HG03432 (cell line): ENCODE results near the gene CCNDBP1.
"Not testable (repeated sequence)": the region's sequence is repeated elsewhere in the genome, so short reads cannot be mapped to it uniquely, and the experiment has no call there.

Experiments used
- ATAC-seq: cut with Tn5 transposase; IDR thresholded peaks from one replicate; pipeline ENCODE4 v1.9.1; 2021; ENCODE audit warnings: mild to moderate bottlenecking, moderate library complexity; ENCODE audit not compliant: unreplicated experiment

CCNDBP1 gene

DNA sequence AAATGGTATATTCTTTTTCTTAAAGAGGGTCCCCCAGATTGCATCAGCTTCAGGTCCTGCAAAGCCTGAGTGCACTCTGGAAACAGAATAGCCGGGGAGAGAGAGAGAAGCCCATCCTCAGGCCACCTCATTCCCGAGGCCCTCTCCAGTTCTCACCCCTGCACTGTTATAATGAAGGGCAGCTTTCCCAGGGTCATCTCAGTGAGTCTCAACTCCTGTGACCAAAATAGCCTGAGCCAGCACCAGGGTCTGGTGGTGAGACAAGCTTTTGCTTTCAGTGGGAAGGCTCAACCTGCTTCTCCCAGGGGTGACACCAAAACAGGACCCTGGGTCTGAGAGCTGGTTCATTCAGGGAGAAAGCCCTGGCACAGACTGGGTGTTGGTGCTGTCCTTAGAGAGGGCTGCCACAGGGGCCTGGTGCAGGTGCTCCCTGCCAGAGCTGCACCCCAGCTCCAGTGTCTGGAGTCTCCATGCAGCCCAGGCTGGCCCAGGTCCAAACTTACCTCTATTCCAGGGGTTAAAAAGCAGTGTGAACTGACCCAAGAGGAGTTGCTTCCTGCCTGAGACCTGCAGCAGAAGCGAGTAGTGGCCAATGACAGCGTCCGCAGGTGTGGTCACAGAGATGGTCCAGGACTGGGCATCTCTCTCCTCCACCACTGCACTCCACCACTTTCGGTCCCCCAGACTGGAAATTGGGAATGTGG is 29.5 kb downstream of the CCNDBP1 start:
- no peak for ATAC-seq

DNA sequence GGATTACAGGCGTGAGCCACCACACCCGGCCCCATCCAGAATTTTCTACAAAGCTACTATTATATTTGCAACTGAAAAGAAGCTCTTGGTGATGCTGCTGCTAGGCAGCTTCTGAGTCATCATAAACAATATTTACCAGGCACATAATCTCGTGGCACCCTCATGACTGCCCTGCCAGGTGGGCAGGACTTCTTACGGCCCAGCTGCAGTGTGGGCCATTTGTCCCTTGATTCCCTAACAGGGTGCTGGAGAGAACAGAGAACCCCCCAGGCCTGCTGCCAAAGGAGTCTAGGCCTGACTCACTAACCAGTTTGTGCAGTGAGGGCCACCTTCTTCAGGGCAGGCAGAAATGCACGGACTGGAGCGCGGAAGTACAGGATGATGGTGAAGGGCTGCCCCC is 30.8 kb downstream of the CCNDBP1 start:
- no peak for ATAC-seq

DNA sequence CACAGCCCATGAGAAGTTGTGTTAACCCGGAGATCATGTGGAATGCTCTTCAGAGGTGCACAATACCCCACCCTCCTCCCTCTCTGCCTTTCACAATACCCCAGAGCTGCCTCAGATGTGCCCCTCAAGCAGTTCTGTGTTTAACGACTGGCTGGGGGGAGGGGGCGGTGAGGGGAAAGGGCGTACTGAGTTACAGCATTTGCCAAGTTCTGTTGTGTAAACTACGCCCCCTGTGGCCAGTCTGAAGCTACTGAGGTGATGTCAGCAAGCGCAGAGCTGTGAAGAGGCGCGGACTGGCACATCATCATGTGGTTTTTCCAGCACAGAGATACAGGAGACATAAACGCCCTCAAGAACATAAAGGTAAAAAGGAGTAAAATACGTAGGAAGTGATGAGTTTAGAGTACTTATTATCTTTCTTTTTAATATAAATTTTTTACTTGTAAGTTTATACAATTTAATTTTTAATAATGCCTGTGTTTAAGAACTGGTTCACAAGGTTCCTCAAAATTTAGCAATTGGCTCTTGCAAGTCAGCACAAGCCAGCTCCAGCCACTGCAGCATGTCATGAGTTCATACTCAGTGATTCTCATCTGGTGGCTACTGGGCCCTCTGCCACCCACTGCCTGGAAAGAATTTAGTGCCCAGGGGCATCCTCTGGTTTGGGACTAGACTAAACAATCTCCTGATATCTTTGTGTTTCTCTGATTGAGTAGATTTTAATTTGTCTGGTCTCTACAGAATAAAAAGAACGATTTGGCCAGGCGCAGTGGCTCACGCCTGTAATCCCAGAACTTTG is 33.9 kb downstream of the CCNDBP1 start:
- ATAC-seq = no peak

DNA sequence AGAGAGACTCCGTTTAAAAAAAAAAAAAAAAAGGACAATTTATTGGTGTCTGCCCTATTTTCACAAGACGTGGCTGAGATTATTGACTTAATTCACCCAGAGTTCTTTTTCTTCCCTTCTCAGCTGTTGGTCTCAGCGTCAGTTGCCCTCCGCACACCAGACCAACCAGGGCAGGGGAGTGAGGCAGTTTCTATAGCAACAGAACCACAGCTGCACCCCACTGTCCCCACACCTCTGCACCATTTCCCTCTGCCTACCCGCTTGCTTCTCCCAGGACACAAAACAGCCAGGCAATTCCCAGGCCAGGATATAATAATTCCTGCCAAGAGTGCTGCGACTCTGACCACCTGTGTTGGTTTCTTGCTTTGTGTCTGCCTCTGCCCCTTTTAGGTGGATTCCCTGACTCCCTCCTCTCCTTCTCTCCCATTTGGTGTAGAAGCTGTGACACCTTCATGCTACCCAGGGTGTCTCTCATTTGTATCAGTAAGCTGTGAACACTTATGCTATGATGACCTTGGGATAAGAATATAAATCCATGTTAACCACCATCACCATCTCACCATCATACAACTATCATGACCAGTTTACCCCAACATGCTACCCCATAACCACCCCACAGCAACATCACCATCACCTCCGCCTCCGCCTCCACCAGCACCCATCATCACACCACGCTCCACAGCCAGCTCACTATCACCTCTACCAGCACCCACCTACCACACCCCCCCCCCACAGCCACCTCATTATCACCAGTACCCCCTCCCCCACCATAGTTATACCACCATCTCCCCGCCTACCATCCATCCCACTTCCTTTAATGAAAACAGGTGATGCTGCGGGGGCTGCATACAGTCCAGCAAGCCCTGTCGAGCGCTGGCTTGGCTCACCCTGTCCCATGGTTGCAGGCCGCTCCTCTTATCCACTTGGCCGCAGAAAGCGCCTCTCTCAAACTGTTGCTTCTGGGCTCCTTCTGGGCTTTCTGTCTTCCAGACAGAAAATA is 35.0 kb downstream of the CCNDBP1 start:
- ATAC-seq = no peak

DNA sequence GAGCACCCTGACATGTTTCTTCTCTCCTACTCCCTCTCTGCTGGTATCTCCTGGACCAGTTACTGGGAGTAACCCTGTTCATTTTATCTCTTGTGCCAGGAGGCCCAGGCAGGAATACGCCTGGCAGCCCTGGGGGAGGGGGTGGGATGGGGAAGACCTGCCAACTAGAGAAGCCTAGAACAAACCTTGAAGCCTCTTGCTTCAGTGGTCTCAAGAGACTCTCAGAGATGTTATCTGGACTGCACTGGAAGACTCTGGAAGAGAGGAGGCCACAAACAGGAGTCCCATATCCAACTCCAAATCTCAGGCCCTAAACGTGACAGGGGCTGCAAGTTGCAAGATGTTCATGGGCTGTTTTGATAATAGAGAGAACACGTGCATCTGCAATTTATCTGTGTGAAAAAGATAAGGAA is 35.8 kb downstream of the CCNDBP1 start, which contains the start of gene EPB42:
EPB42 (minus strand) TSS at position 28 of the 413 bp plus-strand sequence. CDS start 193 bp downstream, outside the sequence.
- ATAC-seq = no peak

DNA sequence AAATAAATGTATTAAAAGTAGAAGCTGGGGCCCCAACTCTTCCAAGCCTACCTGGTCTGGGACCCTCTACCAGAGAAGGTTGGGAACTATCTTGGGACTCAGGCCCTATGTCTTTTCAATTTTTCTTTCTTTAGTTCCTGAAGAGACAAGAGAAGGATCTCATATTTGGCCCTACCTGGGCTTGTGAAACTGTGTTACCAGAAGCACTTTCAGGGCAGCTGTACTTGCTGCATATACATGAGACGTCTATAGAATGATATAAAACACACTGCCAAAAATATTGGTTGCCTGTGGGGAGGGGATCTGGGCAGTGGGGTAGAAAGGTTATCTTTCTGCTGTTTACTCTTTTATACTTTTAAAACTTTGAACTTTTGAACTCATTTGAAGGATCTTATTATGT is 36.2 kb downstream of the CCNDBP1 start:
- ATAC-seq = no peak

DNA sequence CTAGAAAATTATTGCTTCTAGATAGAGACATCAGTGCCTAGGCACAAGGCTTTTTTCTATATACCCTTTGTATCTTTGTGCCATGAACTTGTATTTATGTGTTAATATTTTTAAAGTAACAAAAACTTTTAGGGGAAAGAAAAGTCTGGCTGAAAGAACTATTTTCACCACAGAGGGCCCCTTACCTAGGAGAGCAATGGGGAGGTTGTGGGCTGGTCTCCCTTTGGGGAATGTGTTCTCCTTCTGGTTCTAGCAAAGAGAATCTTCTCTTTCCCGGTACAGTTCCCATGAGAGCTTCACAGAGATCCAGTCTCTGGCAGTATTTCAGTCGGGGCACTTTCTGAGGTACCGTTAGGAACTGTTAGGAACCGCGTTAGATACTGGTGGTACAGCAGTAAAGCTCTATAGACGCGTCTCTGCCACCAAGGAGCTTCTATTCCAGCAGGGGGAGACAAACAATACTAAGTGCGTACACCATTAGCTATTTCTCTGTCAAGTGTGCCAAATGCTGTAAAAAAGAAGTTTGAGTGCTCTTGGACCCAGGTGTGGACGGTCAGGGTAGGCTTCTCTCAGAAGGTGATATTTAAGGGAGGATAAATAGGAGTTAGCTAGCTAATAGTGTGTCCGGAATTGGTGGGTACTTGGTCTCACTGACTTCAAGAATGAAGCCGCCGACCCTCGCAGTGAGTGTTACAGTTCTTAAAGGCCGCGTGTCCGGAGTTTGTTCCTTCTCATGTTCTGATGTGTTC is 40.2 kb downstream of the CCNDBP1 start:
- ATAC-seq = no peak

DNA sequence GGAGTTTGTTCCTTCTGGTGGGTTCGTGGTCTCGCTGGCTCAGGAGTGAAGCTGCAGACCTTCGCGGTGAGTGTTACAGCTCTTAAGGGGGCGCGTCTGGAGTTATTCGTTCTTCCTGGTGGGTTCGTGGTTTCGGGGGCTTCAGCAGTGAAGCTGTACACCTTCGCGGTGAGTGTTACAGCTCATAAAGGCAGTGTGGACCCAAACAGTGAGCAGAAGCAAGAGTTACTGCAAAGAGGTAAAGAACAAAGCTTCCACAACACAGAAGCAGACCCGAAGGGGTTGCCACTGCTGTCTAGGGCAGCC is 40.7 kb downstream of the CCNDBP1 start:
- ATAC-seq = not testable (repeated sequence)

DNA sequence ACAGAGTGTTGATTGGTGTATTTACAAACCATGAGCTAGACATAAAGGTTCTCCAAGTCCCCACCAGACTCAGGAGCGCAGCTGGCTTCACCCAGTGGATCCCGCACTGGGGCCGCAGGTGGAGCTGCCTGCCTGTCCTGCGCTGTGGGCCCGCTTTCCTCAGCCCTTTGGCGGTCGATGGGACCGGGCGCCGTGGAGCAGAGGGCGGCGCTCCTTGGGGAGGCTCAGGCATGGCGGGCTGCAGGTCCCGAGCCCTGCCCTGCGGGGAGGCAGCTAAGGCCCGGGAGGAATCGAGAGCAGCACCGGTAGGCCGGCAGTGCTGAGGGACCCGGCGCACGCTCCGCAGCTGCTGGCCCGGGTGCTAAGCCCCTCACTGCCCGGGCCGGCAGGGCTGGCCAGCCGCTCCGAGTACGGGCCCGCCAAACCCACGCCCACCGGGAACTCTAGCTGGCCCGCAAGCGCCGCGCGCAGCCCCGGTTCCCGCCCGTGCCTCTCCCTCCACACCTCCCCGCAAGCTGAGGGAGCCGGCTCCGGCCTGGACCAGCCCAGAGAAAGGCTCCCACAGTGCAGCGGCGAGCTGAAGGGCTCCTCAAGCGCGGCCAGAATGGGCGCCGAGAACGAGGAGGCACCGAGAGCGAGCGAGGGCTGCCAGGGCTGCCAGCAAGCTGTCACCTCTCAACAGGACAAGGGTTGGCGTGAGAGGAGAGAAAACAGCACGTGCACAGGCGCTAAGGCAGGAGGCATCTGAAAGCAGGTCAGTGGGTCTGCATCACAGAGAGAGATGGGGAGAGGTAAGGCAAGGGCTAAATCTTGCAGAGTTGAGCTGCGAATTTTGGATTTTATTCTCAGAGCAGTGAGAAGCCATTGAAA is 41.5 kb downstream of the CCNDBP1 start:
- no peak for ATAC-seq

DNA sequence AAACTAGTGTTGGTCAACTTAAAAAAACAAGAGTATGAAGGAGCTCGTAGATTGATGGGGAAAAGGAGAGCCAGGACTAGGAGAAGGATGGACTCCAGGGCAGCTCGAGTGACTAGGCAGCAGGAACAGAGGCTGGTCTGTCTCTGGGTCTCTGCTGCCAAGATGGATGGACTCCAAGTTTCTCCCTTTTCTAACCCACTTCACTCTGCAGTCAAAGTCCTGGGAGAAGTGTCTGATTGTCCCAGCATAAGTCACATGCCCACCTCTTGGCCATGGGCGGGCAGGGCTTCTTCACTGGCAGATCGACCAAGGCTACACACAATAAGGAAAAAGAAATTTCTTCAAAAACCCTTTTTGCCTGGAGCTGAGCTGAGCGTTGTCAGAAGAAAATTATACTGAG is 44.8 kb downstream of the CCNDBP1 start:
- ATAC-seq = no peak

DNA sequence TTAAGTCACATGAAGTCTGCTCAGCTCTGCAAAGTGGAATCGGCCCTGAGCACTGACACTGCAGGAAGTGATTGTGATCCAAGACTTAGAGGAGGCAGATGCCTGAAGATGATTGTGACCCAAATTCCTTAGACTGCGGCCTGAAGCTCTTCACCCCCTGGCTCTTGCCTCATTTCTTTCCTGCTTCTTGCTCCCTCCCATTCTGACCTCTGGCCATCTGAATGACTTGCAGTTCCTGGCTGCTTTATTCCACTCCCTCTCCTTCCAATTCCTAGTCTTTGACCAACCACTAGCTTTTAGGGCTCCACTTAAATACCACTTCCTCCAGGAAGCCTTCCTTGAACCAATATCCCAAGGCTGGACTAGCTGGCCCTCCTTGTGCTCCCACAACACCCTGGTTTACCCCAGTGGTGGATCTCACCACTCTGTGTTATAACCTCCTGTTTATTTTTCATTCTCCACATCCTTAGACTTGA is 45.5 kb downstream of the CCNDBP1 start:
- ATAC-seq = no peak

DNA sequence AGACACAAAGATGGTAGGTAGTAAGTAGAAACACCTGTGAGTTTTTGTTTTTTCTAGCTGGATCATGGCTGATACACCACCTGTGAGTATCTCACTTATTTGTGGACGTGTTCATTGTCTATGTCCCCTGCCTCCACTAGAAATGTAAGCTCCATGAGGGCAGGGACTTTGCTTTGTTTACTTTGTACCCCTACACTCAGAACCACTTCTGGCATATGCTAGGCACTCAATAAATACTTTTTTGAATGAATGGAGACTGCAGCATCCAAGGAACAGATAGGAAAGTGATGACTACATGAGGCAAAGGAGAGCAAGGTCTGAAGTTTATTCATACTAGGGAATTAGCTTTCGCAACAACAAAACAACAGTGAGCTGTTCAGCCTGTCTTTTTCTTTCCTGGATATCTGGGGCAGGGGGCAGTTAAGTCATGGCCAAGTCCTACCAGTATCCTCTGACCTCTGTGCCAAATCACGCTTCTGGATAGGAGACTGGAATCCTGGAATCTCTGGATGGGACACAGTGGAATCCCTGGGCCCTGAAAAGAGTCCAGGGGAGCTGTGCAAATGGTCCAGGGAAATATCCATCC is 47.2 kb downstream of the CCNDBP1 start:
- ATAC-seq = no peak

DNA sequence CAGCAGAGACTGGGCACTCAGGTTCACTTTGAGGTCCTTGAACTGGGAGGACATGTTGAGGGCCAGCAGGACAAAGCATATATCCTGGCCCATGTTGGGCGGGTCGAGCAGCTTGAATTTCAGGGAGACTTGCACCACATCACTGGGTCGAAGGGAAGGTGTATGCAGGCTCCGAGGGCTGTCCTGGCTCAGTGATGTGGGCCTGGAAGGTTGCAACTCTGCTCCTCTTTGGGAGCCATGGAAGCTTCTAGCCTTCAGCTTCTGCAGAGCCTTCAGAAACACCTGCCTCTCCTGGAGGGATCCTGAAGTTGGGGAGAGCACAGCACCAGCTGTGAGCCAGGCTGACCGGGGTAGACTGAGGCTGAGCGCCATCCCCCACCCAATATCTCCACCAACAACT is 50.3 kb downstream of the CCNDBP1 start:
- no peak for ATAC-seq

DNA sequence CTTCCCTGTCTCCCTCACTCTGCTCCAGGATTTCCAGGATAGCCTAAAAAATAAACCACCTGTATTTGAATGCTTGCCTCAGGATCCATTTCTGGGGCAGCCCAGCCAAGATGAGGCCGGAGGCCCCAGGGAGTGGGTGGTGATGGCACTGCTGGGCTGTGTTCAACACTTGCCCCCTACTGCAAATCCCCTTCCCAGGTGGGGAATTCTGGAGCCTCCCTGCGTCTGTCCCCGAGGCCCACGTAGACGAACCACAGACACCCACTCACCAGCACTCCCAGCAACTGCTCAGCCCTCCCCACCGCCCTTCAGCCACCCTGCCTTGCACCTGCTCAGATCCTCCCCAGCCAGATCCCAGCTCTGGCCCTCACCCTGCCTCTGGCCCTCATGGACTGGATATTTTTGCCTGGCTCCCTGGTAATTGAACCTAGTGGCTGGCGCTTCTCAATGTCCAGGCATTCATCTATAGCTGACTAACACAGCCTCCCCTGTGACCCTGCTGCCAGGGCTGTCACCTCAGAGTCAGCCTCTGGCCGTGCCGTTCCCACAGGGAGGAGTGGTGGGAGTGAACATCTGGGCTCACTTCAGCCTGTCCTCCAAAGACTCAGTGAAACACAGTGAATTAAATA is 52.8 kb downstream of the CCNDBP1 start:
- ATAC-seq = no peak

DNA sequence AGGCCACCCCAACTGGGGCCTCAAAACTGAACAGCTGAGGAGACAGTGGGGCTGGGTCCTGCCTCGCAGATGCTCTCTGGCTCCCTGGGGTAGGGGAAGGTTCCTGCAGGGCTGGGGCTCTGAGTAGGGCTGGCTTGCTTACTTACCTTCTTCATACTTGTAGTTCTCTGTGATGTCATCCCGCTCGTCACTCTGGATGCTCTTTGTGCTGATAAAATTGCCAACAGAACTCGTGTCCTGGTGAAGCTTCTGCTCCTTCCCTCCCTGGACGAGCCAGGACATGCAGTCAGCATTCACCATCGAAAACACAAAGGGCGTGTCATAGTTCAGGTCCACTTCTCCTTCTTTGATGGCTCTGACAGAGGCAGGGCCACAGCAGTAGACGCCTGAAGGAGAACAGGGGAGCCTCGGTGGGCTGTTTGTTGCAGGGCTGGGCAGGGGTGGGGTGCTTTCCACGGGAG is 53.5 kb downstream of the CCNDBP1 start:
- ATAC-seq = no peak

DNA sequence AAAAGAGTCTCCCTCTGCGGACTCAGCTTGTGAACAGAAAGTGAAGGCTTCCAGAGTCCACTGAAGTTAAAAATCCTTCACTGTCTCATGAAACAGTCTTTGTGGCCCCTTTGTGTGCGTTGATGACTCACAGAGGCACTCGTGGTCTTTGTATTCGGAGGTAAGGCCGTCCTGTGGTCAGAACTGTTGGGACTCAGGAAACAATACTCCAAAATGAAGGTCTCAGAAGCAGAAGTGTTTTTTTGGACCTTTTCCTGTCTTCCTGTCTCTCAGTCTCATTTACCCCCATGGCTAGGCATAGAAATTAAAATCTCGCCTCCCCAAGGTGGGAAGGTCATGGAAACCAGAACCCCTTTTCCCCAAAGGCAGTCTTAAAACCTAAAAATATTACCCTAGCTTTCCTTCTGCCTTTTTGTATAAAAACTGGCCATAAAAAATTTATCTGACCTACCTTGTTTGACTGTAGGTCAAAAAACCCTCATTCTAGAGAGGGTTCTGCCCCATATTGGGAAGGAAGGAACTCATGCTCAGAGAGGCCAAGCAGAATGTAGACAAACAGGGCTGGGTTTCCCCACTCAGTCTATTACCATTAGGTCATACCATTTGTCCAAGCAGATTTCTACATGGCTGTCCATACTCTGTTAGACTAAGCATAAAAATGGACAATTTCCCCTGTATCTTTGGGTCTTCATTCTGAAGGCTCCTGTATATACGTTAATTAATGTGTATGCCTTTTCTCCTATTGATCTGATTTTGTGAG is 54.7 kb downstream of the CCNDBP1 start:
- ATAC-seq = no peak

DNA sequence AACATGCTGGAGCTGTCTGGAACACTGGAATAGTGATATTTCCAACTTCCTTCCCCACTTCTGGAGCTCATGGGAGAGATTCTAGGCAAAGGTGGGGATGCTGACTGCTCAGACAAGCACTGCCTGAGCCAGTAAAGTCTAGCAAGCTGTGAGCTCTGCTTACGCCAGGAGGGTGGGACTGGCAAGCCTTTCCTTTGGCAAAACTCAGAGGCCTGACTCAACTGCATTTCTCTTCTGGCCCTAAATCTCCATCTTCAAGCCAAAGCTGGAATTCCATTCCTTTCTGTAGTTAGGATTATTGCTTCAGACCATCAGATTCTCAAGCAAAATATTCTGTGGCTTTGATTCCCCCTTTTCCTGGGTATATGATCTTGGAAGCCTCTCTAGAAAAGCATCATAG is 55.9 kb downstream of the CCNDBP1 start:
- ATAC-seq = no peak

DNA sequence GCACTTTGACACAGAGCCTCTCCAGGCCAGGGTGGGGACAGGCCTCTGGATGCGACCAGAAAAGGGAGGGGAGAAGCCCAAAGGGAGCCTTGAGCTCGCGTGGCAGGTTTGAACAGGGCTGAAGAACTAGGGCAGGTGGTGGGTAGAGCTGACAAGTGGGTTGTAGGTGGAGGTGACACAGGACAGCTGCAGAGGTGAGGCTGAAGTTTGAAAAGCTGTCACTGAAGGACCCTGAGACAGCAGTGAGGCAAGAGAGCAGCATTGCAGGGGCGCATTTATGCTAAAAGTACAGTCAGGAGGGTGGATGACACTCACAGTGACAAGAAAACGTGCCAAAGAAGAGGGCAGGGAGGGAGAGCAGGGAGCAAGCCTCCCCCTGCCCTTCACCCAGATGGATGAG is 57.4 kb downstream of the CCNDBP1 start:
- ATAC-seq = no peak
